ENCODE measurements around the gene NATD1. TPM values are rescaled to one million over a fixed set of nuclear protein-coding genes. Genes with fewer than 3 reads are reported as not detected.

Gene NATD1
- total and polyA plus RNA-seq, 9 of the 15 experiments (the other 6 are each of a cell fraction or from before 2014, with no cell fraction given): 0.24 to 5.4 (median 1.6) TPM

GRCh38 chr17:21275579-21276263, 22.5 kb upstream of the NATD1 start (continued):
- TF ChIP-seq, protein P1, sequence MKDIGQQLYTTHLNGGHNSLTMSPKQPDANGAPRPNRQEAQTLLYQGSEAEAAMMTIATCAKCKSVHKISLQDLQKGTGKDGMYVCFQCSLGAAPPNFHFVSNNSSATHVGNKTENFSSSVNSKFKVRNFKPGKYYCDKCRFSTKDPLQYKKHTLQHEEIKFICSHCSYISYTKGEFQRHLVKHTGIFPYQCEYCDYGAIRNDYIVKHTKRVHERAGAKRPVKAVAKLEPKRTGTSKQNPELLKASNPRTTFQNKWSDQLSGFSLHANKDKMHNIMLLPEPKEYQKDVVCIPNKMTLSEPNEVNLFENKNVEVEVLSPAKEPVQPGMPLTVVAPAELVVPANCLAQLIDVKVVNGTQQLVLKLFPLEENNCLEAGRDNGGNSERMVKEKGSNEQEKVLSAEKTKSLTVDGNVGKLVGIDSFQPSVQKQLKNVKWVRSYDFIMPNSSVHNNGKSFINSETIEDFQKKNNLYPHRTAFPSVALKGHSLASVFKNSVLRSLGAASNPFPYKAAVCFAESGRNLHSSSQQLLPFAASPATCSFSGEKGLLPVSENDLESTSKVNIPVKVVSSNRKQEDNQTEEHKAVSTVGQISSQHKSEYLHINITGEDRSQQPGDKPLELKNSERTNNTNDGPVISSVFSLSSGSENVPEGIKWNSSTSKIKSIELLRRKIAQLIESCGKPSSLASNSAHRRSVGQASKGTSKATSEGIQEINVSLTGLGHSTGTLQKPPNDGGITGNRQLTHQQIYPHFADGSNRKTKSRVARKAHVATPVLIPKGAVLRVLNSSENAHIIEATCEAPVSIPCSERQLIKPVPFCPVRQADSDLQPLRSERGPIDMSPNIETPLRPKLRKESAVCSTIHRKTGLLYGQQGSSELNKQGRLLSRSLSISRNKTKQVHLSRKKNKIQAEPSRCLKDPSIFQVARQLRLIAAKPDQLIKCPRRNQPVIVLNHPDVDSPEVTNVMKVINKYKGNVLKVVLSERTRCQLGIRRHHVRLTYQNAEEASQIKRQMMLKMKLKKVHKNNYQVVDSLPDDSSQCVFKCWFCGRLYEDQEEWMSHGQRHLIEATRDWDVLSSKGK (CRISPR knock-in tag; IDR thresholded peaks at IDR 0.05): no peak
- TF ChIP-seq ZNF695 (CRISPR knock-in tag; IDR thresholded peaks at IDR 0.05): no peak
- TF ChIP-seq, protein P2, sequence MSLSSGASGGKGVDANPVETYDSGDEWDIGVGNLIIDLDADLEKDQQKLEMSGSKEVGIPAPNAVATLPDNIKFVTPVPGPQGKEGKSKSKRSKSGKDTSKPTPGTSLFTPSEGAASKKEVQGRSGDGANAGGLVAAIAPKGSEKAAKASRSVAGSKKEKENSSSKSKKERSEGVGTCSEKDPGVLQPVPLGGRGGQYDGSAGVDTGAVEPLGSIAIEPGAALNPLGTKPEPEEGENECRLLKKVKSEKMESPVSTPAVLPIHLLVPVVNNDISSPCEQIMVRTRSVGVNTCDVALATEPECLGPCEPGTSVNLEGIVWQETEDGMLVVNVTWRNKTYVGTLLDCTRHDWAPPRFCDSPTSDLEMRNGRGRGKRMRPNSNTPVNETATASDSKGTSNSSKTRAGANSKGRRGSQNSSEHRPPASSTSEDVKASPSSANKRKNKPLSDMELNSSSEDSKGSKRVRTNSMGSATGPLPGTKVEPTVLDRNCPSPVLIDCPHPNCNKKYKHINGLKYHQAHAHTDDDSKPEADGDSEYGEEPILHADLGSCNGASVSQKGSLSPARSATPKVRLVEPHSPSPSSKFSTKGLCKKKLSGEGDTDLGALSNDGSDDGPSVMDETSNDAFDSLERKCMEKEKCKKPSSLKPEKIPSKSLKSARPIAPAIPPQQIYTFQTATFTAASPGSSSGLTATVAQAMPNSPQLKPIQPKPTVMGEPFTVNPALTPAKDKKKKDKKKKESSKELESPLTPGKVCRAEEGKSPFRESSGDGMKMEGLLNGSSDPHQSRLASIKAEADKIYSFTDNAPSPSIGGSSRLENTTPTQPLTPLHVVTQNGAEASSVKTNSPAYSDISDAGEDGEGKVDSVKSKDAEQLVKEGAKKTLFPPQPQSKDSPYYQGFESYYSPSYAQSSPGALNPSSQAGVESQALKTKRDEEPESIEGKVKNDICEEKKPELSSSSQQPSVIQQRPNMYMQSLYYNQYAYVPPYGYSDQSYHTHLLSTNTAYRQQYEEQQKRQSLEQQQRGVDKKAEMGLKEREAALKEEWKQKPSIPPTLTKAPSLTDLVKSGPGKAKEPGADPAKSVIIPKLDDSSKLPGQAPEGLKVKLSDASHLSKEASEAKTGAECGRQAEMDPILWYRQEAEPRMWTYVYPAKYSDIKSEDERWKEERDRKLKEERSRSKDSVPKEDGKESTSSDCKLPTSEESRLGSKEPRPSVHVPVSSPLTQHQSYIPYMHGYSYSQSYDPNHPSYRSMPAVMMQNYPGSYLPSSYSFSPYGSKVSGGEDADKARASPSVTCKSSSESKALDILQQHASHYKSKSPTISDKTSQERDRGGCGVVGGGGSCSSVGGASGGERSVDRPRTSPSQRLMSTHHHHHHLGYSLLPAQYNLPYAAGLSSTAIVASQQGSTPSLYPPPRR (CRISPR knock-in tag; IDR thresholded peaks at IDR 0.05; ENCODE audit: borderline replicate concordance): no peak
- TF ChIP-seq CUX1 (CRISPR knock-in tag; IDR thresholded peaks at IDR 0.05): no peak
- TF ChIP-seq, protein P3, sequence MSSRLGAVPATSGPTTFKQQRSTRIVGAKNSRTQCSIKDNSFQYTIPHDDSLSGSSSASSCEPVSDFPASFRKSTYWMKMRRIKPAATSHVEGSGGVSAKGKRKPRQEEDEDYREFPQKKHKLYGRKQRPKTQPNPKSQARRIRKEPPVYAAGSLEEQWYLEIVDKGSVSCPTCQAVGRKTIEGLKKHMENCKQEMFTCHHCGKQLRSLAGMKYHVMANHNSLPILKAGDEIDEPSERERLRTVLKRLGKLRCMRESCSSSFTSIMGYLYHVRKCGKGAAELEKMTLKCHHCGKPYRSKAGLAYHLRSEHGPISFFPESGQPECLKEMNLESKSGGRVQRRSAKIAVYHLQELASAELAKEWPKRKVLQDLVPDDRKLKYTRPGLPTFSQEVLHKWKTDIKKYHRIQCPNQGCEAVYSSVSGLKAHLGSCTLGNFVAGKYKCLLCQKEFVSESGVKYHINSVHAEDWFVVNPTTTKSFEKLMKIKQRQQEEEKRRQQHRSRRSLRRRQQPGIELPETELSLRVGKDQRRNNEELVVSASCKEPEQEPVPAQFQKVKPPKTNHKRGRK (tag; IDR thresholded peaks at IDR 0.05): no peak
- TF ChIP-seq, protein P4, sequence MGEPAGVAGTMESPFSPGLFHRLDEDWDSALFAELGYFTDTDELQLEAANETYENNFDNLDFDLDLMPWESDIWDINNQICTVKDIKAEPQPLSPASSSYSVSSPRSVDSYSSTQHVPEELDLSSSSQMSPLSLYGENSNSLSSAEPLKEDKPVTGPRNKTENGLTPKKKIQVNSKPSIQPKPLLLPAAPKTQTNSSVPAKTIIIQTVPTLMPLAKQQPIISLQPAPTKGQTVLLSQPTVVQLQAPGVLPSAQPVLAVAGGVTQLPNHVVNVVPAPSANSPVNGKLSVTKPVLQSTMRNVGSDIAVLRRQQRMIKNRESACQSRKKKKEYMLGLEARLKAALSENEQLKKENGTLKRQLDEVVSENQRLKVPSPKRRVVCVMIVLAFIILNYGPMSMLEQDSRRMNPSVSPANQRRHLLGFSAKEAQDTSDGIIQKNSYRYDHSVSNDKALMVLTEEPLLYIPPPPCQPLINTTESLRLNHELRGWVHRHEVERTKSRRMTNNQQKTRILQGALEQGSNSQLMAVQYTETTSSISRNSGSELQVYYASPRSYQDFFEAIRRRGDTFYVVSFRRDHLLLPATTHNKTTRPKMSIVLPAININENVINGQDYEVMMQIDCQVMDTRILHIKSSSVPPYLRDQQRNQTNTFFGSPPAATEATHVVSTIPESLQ (CRISPR knock-in tag; IDR thresholded peaks at IDR 0.05): no peak
- no peak for TF ChIP-seq ARID1B (IDR thresholded peaks at IDR 0.05)
- TF ChIP-seq NCOA1 (IDR thresholded peaks at IDR 0.05; ENCODE audit: low read depth): no peak

Data from K562 (cell line).